Natural killer cell (primary cell): ENCODE results near the gene UBE2J1. TPM values are rescaled to one million over a fixed set of nuclear protein-coding genes. Genes with fewer than 3 reads are reported as not detected.

ENCODE experiments used
- ATAC-seq, 3 donors: fragments of 150-1000 bp in 2 of 3; fragments of 200-7000 bp in 1 of 3; cut with Tn5 transposase; 1 replicate in 1 of 3; 2 replicates in 2 of 3; pipeline ENCODE4 v1.10.0; 2021; ENCODE audit warnings: mild to moderate bottlenecking in 2 of 3, moderate library complexity in 2 of 3
- DNase-seq, 2 donors: peaks; one replicate each; pipeline versions ENCODE4 v3.0.0 to v3.0.0-alpha.2; 2013 to 2021; ENCODE audit warnings: mixed read lengths in 1 of 2
- H3K27ac ChIP-seq: one replicate; pipeline ENCODE4 v1.5.1; 2013; ENCODE audit warnings: mild to moderate bottlenecking, low read length
- H3K27me3 ChIP-seq: one replicate; pipeline ENCODE4 v1.6.1; 2013; ENCODE audit warnings: low read length; ENCODE audit not compliant: control insufficient read depth, insufficient read depth
- H3K36me3 ChIP-seq: one replicate; pipeline ENCODE4 v1.6.1; 2013; ENCODE audit warnings: low read length; ENCODE audit not compliant: control insufficient read depth, insufficient read depth
- H3K4me1 ChIP-seq: one replicate; pipeline ENCODE4 v1.6.1; 2013; ENCODE audit warnings: low read length; ENCODE audit not compliant: control insufficient read depth, insufficient read depth
- H3K4me3 ChIP-seq: one replicate; pipeline ENCODE4 v1.5.1; 2013; ENCODE audit warnings: low read length
- H3K9me3 ChIP-seq: one replicate; pipeline ENCODE4 v1.6.1; 2013; ENCODE audit warnings: low read length; ENCODE audit not compliant: control insufficient read depth, insufficient read depth
- H3K27ac Mint-ChIP-seq, 2 donors: one replicate each; pipeline ENCODE4 v1.8.0; 2022; ENCODE audit warnings: mild to moderate bottlenecking in 2 of 2, mixed read lengths in 2 of 2, moderate library complexity in 1 of 2
- H3K27me3 Mint-ChIP-seq, 2 donors: one replicate each; pipeline ENCODE4 v1.8.0; 2022; ENCODE audit warnings: low read depth in 2 of 2, mixed read lengths in 2 of 2
- H3K36me3 Mint-ChIP-seq: one replicate; pipeline ENCODE4 v1.8.0; 2022; ENCODE audit warnings: mixed read lengths
- H3K4me1 Mint-ChIP-seq, 2 donors: one replicate each; pipeline ENCODE4 v1.8.0; 2022; ENCODE audit warnings: mixed read lengths in 2 of 2
- H3K4me3 Mint-ChIP-seq: one replicate; pipeline ENCODE4 v1.8.0; 2022; ENCODE audit warnings: mild to moderate bottlenecking, moderate library complexity, mixed read lengths
- H3K9me3 Mint-ChIP-seq, 2 donors: one replicate each; pipeline ENCODE4 v1.8.0; 2022; ENCODE audit warnings: mixed read lengths in 2 of 2
- CTCF ChIP-seq: fragments of 200-600 bp; IDR thresholded peaks from one replicate; pipeline ENCODE4 v1.8.0; 2022; ENCODE audit warnings: antibody characterized with exemption
- WGBS: methylation state at CpG from one replicate; pipeline ENCODE4 v1.1.7; 2013; ENCODE audit warnings: missing lambda C conversion rate; ENCODE audit not compliant: insufficient coverage; 5-methylcytosine and 5-hydroxymethylcytosine counted together
- intact Hi-C: fragments of 100-400 bp; cut with micrococcal nuclease; formaldehyde crosslinking; loops from one replicate; pipeline ENCODE4 v1.14.2; 2022
- total RNA-seq, 4 donors: library from RNA; stranded (reverse); fragments of 120-200 nt in 1 of 4; gene quantifications; one replicate each; pipeline versions ENCODE4 v1.2.3 to v1.2.4, GENCODE V29; 2013 to 2022

The UBE2J1 gene
- total RNA-seq, 3 donors from 2014 or later (not counting 1 experiment from before 2014, with no cell fraction given), result 34.1 to 58.1 (median 45.9) TPM

- H3K9me3 ChIP-seq, result no peaks in the 10 kb centered on the region
- 88% methylated on average over 6 of the region's 6 CpGs for WGBS
- ATAC-seq (no peak), DNase-seq (no peak)
- no peaks in the 10 kb centered on the region for H3K36me3 Mint-ChIP-seq
- H3K4me1 ChIP-seq, result no peaks in the 10 kb centered on the region
- no peaks in the 10 kb centered on the region for H3K9me3 Mint-ChIP-seq
- H3K4me1 Mint-ChIP-seq, result no peaks in the 10 kb centered on the region
- intact Hi-C loops, result no loop called here
- no peaks in the 10 kb centered on the region for H3K36me3 ChIP-seq
- H3K4me3 ChIP-seq, result no peak overlapping the region
- no peaks in the 10 kb centered on the region for H3K27me3 Mint-ChIP-seq
- H3K27me3 ChIP-seq, result no peaks in the 10 kb centered on the region
- TF ChIP-seq CTCF, result no peak
- no peak overlapping the region for H3K4me3 Mint-ChIP-seq
- no peak overlapping the region for H3K27ac ChIP-seq
- H3K27ac Mint-ChIP-seq, result no peak overlapping the region
Observed at GRCh38 chr6:89286516-89286915, 66.0 kb downstream of the UBE2J1 start.

- Histone ChIP-seq H3K36me3 (no peaks in the 10 kb centered on the region), H3K9me3 (no peaks in the 10 kb centered on the region), H3K4me3 (no peak overlapping the region), H3K27me3 (no peaks in the 10 kb centered on the region), H3K27ac (no peak overlapping the region), H3K4me1 (no peaks in the 10 kb centered on the region)
- no peak for ATAC-seq
- no peaks in the 10 kb centered on the region for H3K9me3 Mint-ChIP-seq
- no peaks in the 10 kb centered on the region for H3K4me1 Mint-ChIP-seq
- no peak for TF ChIP-seq CTCF
- intact Hi-C loops, result no loop called here
- 92% methylated on average over 14 of the region's 15 CpGs for WGBS
- no peak overlapping the region for H3K4me3 Mint-ChIP-seq
- H3K36me3 Mint-ChIP-seq, result no peaks in the 10 kb centered on the region
- H3K27ac Mint-ChIP-seq, result no peak overlapping the region
- no peaks in the 10 kb centered on the region for H3K27me3 Mint-ChIP-seq
- no peak for DNase-seq
Observed at GRCh38 chr6:89284963-89285735, 67.4 kb downstream of the UBE2J1 start.

- H3K36me3 Mint-ChIP-seq, result no peaks in the 10 kb centered on the region
- H3K27me3 ChIP-seq, result no peaks in the 10 kb centered on the region
- ATAC-seq, result no peak
- no peaks in the 10 kb centered on the region for H3K9me3 ChIP-seq
- no peak overlapping the region for H3K27ac Mint-ChIP-seq
- no peaks in the 10 kb centered on the region for H3K4me1 Mint-ChIP-seq
- H3K27ac ChIP-seq, result no peak overlapping the region
- H3K4me3 Mint-ChIP-seq, result no peak overlapping the region
- H3K4me3 ChIP-seq, result no peak overlapping the region
- H3K9me3 Mint-ChIP-seq, result no peaks in the 10 kb centered on the region
- H3K4me1 ChIP-seq, result no peaks in the 10 kb centered on the region
- WGBS, result 98% methylated on average over 2 of the region's 3 CpGs
- no peaks in the 10 kb centered on the region for H3K27me3 Mint-ChIP-seq
- intact Hi-C loops, result no loop called here
- no peak for TF ChIP-seq CTCF
- H3K36me3 ChIP-seq, result no peaks in the 10 kb centered on the region
- DNase-seq, result no peak
Observed at GRCh38 chr6:89284081-89284480, 68.4 kb downstream of the UBE2J1 start.

GRCh38 chr6:89282749-89283148, 69.8 kb downstream of the UBE2J1 start:
- no peak for TF ChIP-seq CTCF
- H3K36me3 ChIP-seq, result no peaks in the 10 kb centered on the region

More at GRCh38 chr6:89282749-89283148, 69.8 kb downstream of the UBE2J1 start:
- Histone ChIP-seq H3K9me3 (no peaks in the 10 kb centered on the region), H3K4me1 (no peaks in the 10 kb centered on the region), H3K27me3 (no peaks in the 10 kb centered on the region), H3K27ac (no peak overlapping the region), H3K4me3 (no peak overlapping the region)
- ATAC-seq (no peak), DNase-seq (no peak)
- no peak overlapping the region for H3K4me3 Mint-ChIP-seq
- H3K27ac Mint-ChIP-seq, result no peak overlapping the region
- no peaks in the 10 kb centered on the region for H3K36me3 Mint-ChIP-seq
- 93% methylated on average over 9 of the region's 9 CpGs for WGBS
- no peaks in the 10 kb centered on the region for H3K27me3 Mint-ChIP-seq
- intact Hi-C loops, result no loop called here
- no peaks in the 10 kb centered on the region for H3K9me3 Mint-ChIP-seq
- no peaks in the 10 kb centered on the region for H3K4me1 Mint-ChIP-seq
